ENCODE measurements around the gene RRP9. TPM values are rescaled to one million over a fixed set of nuclear protein-coding genes. Genes with fewer than 3 reads are reported as not detected.

Gene RRP9
- total and polyA plus RNA-seq, 2 donors (not counting 3 experiments of a cell fraction or from before 2014, with no cell fraction given), result 26.0 to 30.1 TPM

DNA sequence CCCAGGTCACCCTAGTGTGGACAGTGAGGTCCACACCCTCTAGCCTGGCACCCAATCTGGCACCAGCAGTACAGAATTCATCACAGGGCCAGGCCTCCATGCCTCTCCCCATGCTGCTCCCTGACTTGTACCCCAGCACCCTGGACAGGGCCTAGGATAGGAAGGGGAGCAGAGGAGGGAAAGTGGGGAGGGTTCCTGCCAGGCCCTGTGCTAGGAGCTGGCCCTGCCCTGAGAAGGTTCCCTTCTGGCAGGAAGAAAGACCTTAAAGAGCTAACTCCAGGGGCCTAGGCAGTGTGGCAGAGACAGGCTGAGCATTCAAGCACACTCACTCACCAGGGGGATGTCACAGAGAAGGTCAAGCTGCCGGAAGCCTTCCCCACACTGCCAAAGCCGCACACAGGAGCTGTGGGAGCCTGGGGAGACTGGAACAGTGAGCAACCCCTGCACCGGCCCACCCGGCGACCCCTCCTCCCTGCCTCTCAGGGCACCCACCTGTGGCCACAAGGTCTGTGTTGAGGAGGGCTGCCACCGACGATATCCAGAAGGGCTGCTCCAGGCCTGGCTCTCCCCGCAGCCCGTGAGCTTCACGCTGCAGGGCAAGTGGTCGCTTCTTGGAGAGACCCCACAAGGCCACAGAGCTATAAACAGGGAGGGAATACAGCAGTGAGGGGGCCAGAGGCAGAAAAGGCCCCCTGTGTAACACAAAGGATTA is 7.4 kb downstream of the RRP9 start:
- Histone ChIP-seq H3K27ac (ENCODE audit: insufficient read depth, low read depth, low read length) (no peak overlapping the region), H3K9me3 (replicated peaks; ENCODE audit: control insufficient read depth, insufficient read depth, low read length) (no peaks in the 10 kb centered on the region), H3K9ac (replicated peaks; ENCODE audit: extremely low read depth, insufficient read depth, low read length) (no peak overlapping the region), H3K4me3 (replicated peaks in 1 of 3; ENCODE audit: insufficient read depth in 1 of 3, low read depth in 1 of 3, low read length in 3 of 3) (no peak overlapping the region), H3K9me1 (replicated peaks; ENCODE audit: control insufficient read depth, extremely low read depth, insufficient read depth, low read length) (no peaks in the 10 kb centered on the region), H3K4me2 (ENCODE audit: insufficient read depth, low read length) (no peak overlapping the region), H3K27me3 (ENCODE audit: control insufficient read depth in 2 of 2, insufficient read depth in 2 of 2, low read length in 2 of 2) (no peaks in the 10 kb centered on the region), H4K20me1 (replicated peaks; ENCODE audit: control insufficient read depth, extremely low read depth, insufficient read depth, low read length) (no peaks in the 10 kb centered on the region), H3K36me3 (ENCODE audit: control insufficient read depth in 2 of 2, extremely low read depth in 1 of 2, insufficient read depth in 2 of 2, low read length in 2 of 2) (peaks cover 0 to 41% of the 10 kb centered on the region in 2 experiments), H3K4me1 (ENCODE audit: control insufficient read depth, extremely low read depth, insufficient read depth, low read length) (no peaks in the 10 kb centered on the region), H2AFZ (ENCODE audit: low read depth, low read length) (no peak overlapping the region), H3K79me2 (ENCODE audit: control insufficient read depth, insufficient read depth, low read length) (peaks cover 2% of the 10 kb centered on the region)
- no TSS peak for BruUV-seq (replicated peaks)
- DNase-seq (ENCODE audit: low read depth, low spot score) (no peak), FAIRE-seq (no peak)
- dilution Hi-C loops (cut with MboI; ENCODE audit: extremely low pct_ligation_motif_present, low sequenced_read_pairs) (no loop called here), intact Hi-C loops (cut with micrococcal nuclease) (no loop called here)
- ChIA-PET POLR2A (no interaction called here), CTCF (no interaction called here)
- no peak for TF ChIP-seq POLR2AphosphoS5 (IDR thresholded peaks at IDR 0.05; ENCODE audit: insufficient read depth, low read depth, low read length)
- no peak for TF ChIP-seq EZH2 (IDR thresholded peaks at IDR 0.05; ENCODE audit: borderline replicate concordance, low read depth, low read length, severe bottlenecking)
- no peak for TF ChIP-seq JUN (IDR thresholded peaks at IDR 0.05; ENCODE audit: borderline replicate concordance, insufficient read depth, insufficient read length, low read depth)
- TF ChIP-seq POLR2A (IDR thresholded peaks at IDR 0.05; ENCODE audit: low read depth, low read length), result no peak
- no peak for TF ChIP-seq FOS (IDR thresholded peaks at IDR 0.05; ENCODE audit: borderline replicate concordance, insufficient read depth, low read length)
- TF ChIP-seq, protein P1, sequence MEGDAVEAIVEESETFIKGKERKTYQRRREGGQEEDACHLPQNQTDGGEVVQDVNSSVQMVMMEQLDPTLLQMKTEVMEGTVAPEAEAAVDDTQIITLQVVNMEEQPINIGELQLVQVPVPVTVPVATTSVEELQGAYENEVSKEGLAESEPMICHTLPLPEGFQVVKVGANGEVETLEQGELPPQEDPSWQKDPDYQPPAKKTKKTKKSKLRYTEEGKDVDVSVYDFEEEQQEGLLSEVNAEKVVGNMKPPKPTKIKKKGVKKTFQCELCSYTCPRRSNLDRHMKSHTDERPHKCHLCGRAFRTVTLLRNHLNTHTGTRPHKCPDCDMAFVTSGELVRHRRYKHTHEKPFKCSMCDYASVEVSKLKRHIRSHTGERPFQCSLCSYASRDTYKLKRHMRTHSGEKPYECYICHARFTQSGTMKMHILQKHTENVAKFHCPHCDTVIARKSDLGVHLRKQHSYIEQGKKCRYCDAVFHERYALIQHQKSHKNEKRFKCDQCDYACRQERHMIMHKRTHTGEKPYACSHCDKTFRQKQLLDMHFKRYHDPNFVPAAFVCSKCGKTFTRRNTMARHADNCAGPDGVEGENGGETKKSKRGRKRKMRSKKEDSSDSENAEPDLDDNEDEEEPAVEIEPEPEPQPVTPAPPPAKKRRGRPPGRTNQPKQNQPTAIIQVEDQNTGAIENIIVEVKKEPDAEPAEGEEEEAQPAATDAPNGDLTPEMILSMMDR (IDR thresholded peaks at IDR 0.05; ENCODE audit: extremely low read depth in 1 of 2, insufficient read depth in 1 of 2, low read depth in 1 of 2, low read length in 2 of 2), result no peak
- no peak for TF ChIP-seq GATA2 (IDR thresholded peaks at IDR 0.05; ENCODE audit: insufficient read depth, insufficient read length, low read depth, low read length)
- TF ChIP-seq MYC (IDR thresholded peaks at IDR 0.05; ENCODE audit: low read depth, low read length), result no peak
- TF ChIP-seq, protein P2, sequence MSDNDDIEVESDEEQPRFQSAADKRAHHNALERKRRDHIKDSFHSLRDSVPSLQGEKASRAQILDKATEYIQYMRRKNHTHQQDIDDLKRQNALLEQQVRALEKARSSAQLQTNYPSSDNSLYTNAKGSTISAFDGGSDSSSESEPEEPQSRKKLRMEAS (IDR thresholded peaks at IDR 0.05; ENCODE audit: insufficient read depth, insufficient read length), result no peak

Data from endothelial cell of umbilical vein (primary cell).